GM23248 (cell line): ENCODE results near the gene IRF4.

ENCODE experiments used
- EZH2 ChIP-seq: fragments of 200-600 bp; sonication (generic); IDR thresholded peaks from 2 replicates; pipeline ENCODE4 v1.6.1; 2018; ENCODE audit warnings: antibody characterized with exemption, mild to moderate bottlenecking; ENCODE audit not compliant: insufficient read depth, poor library complexity, severe bottlenecking
- EZH2phosphoT487 ChIP-seq: fragments of 200-600 bp; sonication (generic); IDR thresholded peaks from 2 replicates; pipeline ENCODE4 v1.6.1; 2018; ENCODE audit warnings: antibody characterized with exemption, moderate library complexity, mild to moderate bottlenecking, low read depth; ENCODE audit not compliant: insufficient read depth

DNA sequence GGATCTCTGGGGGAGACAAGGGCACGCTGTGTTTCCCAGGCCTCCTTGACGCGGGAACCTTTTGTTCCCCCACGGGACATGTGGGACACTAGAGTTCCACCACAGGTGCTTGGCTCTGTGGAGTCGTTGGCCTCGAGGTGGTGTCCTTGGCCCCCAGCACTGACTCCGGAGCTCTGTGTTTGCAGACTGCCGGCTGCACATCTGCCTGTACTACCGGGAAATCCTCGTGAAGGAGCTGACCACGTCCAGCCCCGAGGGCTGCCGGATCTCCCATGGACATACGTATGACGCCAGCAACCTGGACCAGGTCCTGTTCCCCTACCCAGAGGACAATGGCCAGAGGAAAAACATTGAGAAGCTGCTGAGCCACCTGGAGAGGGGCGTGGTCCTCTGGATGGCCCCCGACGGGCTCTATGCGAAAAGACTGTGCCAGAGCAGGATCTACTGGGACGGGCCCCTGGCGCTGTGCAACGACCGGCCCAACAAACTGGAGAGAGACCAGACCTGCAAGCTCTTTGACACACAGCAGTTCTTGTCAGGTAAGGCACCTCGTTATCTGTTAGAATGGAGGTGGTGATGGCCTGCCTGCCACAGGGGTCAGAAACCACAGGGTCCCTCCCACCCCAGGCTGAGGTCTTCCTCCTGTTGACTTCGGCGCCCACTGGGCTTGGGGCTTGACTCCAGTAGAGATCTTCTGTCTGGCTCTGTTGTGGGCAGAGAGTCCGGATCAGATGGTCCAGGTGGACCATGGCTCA, 9.9 kb downstream of the IRF4 start:
- TF ChIP-seq EZH2phosphoT487 = no peak
- no peak for TF ChIP-seq EZH2
